NT2/D1 (cell line): ENCODE results near the gene ABCC8.

Experiments
- DNase-seq: peaks from one replicate; pipeline ENCODE4 v3.0.0-alpha.2; 2011; ENCODE audit warnings: low read depth, low spot score
- H3K27me3 ChIP-seq: 2 replicates; pipeline ENCODE4 v1.6.0; 2011; ENCODE audit warnings: mild to moderate bottlenecking; ENCODE audit not compliant: insufficient read length, insufficient read depth
- H3K36me3 ChIP-seq: 2 replicates; pipeline ENCODE4 v1.6.1; 2011; ENCODE audit warnings: mild to moderate bottlenecking, low read length, mixed read lengths; ENCODE audit not compliant: insufficient read depth, insufficient read length
- H3K4me1 ChIP-seq: 2 replicates; pipeline ENCODE4 v1.5.1; 2011; ENCODE audit not compliant: insufficient read depth, insufficient read length
- H3K4me3 ChIP-seq: 2 replicates; pipeline ENCODE4 v1.5.1; 2011; ENCODE audit warnings: low read depth; ENCODE audit not compliant: insufficient read length
- H3K9ac ChIP-seq: 2 replicates; pipeline ENCODE4 v1.6.0; 2011; ENCODE audit warnings: low read depth; ENCODE audit not compliant: insufficient read length
- H3K9me3 ChIP-seq: 2 replicates; pipeline ENCODE4 v1.5.1; 2011; ENCODE audit warnings: mild to moderate bottlenecking, low read length; ENCODE audit not compliant: insufficient read depth
- SUZ12 ChIP-seq: IDR thresholded peaks from 2 replicates; pipeline ENCODE4 v1.6.1; 2011; ENCODE audit not compliant: insufficient read length, insufficient read depth; ENCODE audit errors: extremely low read depth
- YY1 ChIP-seq: IDR thresholded peaks from 2 replicates; pipeline ENCODE4 v1.6.1; 2011; ENCODE audit not compliant: insufficient read length, insufficient read depth
- ZNF274 ChIP-seq: IDR thresholded peaks from 2 replicates; pipeline ENCODE4 v1.6.1; 2011; ENCODE audit warnings: mild to moderate bottlenecking, low read depth, low read length

Gene ABCC8

GRCh38 chr11:17481905-17482304 is 5.3 kb upstream of the ABCC8 start:
- no peak for DNase-seq
- TF ChIP-seq YY1 = no peak
- TF ChIP-seq SUZ12 = no peak
- no peak for TF ChIP-seq ZNF274
- Histone ChIP-seq H3K9me3 (no peaks in the 10 kb centered on the region), H3K4me3 (no peak overlapping the region), H3K27me3 (peaks cover 11% of the 10 kb centered on the region), H3K4me1 (no peaks in the 10 kb centered on the region), H3K36me3 (no peaks in the 10 kb centered on the region), H3K9ac (no peak overlapping the region)

- Histone ChIP-seq H3K27me3 (peaks cover 33% of the 10 kb centered on the region), H3K9me3 (no peaks in the 10 kb centered on the region), H3K9ac (no peak overlapping the region), H3K4me3 (no peak overlapping the region), H3K36me3 (no peaks in the 10 kb centered on the region), H3K4me1 (no peaks in the 10 kb centered on the region)
- no peak for DNase-seq
- no peak for TF ChIP-seq SUZ12
- TF ChIP-seq ZNF274 = no peak
- TF ChIP-seq YY1 = no peak
These were observed 2.9 kb upstream of the ABCC8 start for GRCh38 chr11:17479284-17480214.

- H3K27me3 ChIP-seq = peaks cover 45% of the 10 kb centered on the region
- TF ChIP-seq YY1 (no peak), ZNF274 (no peak), SUZ12 (no peak)
These were observed 1.4 kb upstream of the ABCC8 start for GRCh38 chr11:17478070-17478469.

GRCh38 chr11:17477361-17477760 is 716 bp upstream of the ABCC8 start:
- no peak overlapping the region for H3K9ac ChIP-seq
- TF ChIP-seq SUZ12 = no peak
- no peak for TF ChIP-seq ZNF274
- no peak for TF ChIP-seq YY1
- H3K4me1 ChIP-seq = no peaks in the 10 kb centered on the region
- H3K27me3 ChIP-seq = peaks cover 45% of the 10 kb centered on the region
- no peaks in the 10 kb centered on the region for H3K36me3 ChIP-seq
- no peak for DNase-seq
- H3K4me3 ChIP-seq = no peak overlapping the region
- no peaks in the 10 kb centered on the region for H3K9me3 ChIP-seq

More at GRCh38 chr11:17478070-17478469, 1.4 kb upstream of the ABCC8 start:
- no peaks in the 10 kb centered on the region for H3K4me1 ChIP-seq
- no peaks in the 10 kb centered on the region for H3K9me3 ChIP-seq
- no peaks in the 10 kb centered on the region for H3K36me3 ChIP-seq
- no peak overlapping the region for H3K4me3 ChIP-seq
- no peak for DNase-seq
- no peak overlapping the region for H3K9ac ChIP-seq

- Histone ChIP-seq H3K4me3 (no peak overlapping the region), H3K9ac (no peak overlapping the region), H3K9me3 (no peaks in the 10 kb centered on the region), H3K27me3 (peaks cover 45% of the 10 kb centered on the region), H3K36me3 (no peaks in the 10 kb centered on the region), H3K4me1 (no peaks in the 10 kb centered on the region)
- DNase-seq = no peak
- no peak for TF ChIP-seq ZNF274
- no peak for TF ChIP-seq YY1
- no peak for TF ChIP-seq SUZ12
These were observed 364 bp upstream of the ABCC8 start for GRCh38 chr11:17477084-17477333.

- Histone ChIP-seq H3K4me3 (peak overlapping the region; percentile 66), H3K9ac (peak overlapping the region; percentile 77)
These were observed 854 bp downstream of the ABCC8 start for GRCh38 chr11:17475666-17476316.

GRCh38 chr11:17473071-17473744 is 3.4 kb downstream of the ABCC8 start:
- Histone ChIP-seq H3K9me3 (no peaks in the 10 kb centered on the region), H3K4me1 (no peaks in the 10 kb centered on the region), H3K4me3 (no peak overlapping the region), H3K9ac (no peak overlapping the region), H3K36me3 (no peaks in the 10 kb centered on the region), H3K27me3 (peaks cover 45% of the 10 kb centered on the region)
- TF ChIP-seq YY1 (no peak), ZNF274 (no peak), SUZ12 (no peak)
- peak; percentile 71 for DNase-seq

More at GRCh38 chr11:17475666-17476316, 854 bp downstream of the ABCC8 start:
- no peak for DNase-seq
- Histone ChIP-seq H3K9me3 (no peaks in the 10 kb centered on the region), H3K4me1 (no peaks in the 10 kb centered on the region), H3K27me3 (peaks cover 45% of the 10 kb centered on the region), H3K36me3 (no peaks in the 10 kb centered on the region)
- TF ChIP-seq ZNF274 (no peak), SUZ12 (no peak), YY1 (no peak)
